HAP-1 (cell line): ENCODE results near the gene TDRD6.

Experiments used
- DNase-seq, 2 experiments: peaks; one replicate each; pipeline ENCODE4 v3.0.0-alpha.2; 2016 to 2020; ENCODE audit warnings: low spot score in 2 of 2
- H3K27me3 ChIP-seq: fragments of 250-450 bp; sonication (Bioruptor Pico); 2 replicates; pipeline ENCODE4 v1.5.1; 2020; ENCODE audit warnings: low read depth, mild to moderate bottlenecking, moderate library complexity
- H3K36me3 ChIP-seq: fragments of 250-450 bp; sonication (Bioruptor Pico); replicated peaks from 2 replicates; pipeline ENCODE4 v1.5.1; 2020; ENCODE audit warnings: mild to moderate bottlenecking
- H3K4me1 ChIP-seq: fragments of 250-450 bp; sonication (Bioruptor Pico); 2 replicates; pipeline ENCODE4 v1.5.1; 2020; ENCODE audit warnings: mild to moderate bottlenecking
- H3K4me3 ChIP-seq: fragments of 250-450 bp; sonication (Bioruptor Pico); 2 replicates; pipeline ENCODE4 v1.5.1; 2020; ENCODE audit warnings: mild to moderate bottlenecking, moderate library complexity
- H3K9me3 ChIP-seq: fragments of 250-450 bp; sonication (Bioruptor Pico); 2 replicates; pipeline ENCODE4 v1.5.1; 2020; ENCODE audit warnings: mild to moderate bottlenecking, moderate library complexity
- in situ Hi-C: fragments of 300-500 bp; cut with MboI; formaldehyde crosslinking; loops from 3 replicates; pipeline ENCODE4 v1.14.3; 2020; ENCODE audit warnings: low sequenced_read_pairs, inconsistent platforms, mixed read lengths

Gene TDRD6

DNA sequence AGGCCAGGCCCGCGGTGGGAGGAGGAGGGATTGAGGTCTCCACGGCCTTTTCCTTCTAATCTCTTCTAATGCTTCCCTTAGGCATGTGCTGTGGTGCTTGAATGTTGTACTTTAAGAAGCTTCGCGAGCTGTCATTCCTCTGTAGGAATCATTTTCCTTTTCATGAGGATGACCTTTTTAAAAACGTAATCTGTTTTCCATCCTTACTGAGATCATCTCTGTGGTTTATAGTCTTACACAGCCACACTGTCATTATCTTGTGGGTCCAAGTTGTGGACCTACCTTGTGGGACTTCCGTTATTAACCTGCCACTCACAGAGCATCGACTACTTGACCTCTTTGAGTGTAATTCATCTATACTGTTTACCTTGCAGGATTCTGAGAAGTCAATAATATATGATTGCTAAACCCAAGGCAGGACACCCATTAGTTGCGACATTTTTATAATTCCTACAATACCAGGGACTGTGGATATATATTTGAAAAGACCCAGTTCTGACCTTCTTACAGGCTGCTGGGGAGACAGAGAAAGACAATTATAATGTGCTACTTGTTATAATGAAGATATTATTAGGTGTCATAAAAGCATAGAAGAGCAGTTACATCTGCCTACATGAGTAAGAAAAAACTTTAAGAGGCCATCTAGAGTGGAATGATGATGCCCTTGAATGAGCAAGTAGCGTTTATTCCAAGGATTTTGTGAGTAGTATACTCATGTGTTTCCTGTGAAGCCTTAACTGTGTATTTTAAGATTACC is 34.1 kb upstream of the TDRD6 start:
- Histone ChIP-seq H3K9me3 (no peaks in the 10 kb centered on the region), H3K4me1 (peaks cover 11% of the 10 kb centered on the region), H3K4me3 (peak overlapping the region; percentile 82), H3K27me3 (no peaks in the 10 kb centered on the region), H3K36me3 (no peaks in the 10 kb centered on the region)
- in situ Hi-C loops: no loop called here
- no peak for DNase-seq

DNA sequence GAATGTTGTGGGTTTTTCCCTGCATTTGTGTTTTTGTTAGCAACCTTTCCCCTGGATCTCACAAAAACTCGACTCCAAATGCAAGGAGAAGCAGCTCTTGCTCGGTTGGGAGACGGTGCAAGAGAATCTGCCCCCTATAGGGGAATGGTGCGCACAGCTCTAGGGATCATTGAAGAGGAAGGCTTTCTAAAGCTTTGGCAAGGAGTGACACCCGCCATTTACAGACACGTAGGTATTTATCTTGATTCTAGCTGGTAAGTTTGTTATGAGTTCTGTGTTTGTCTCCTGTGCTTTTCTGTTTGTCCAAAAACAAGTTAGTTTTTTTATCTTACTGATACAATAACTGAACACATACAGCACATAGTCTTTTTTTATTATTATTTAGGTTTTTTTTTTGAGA is 31.9 kb upstream of the TDRD6 start:
- Histone ChIP-seq H3K9me3 (no peaks in the 10 kb centered on the region), H3K4me1 (peaks cover 10% of the 10 kb centered on the region), H3K4me3 (no peak overlapping the region), H3K27me3 (no peaks in the 10 kb centered on the region), H3K36me3 (no peaks in the 10 kb centered on the region)
- DNase-seq: peak; percentile 51 to 69
- in situ Hi-C loops: no loop called here

DNA sequence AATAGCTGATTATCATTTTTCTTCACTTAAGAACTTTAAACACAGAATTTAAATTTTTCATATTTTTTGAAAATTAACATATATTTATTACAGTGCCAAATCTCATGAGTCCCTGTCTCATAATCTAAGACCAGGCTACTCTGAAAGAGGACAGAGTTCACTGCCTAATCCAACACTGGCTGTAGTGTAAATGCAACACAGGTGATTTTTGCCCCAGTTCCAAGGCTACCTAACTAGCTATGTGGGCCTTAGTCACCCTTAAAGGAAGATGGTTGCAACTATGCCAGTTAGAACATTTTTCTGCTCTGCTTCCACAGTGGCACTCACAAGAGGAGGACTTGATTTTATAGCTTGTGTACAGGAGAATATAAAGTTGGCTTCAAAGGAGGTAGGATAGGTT is 30.0 kb upstream of the TDRD6 start:
- Histone ChIP-seq H3K4me1 (peaks cover 7% of the 10 kb centered on the region; the same call in 1 of the 2 replicates), H3K36me3 (no peaks in the 10 kb centered on the region), H3K9me3 (no peaks in the 10 kb centered on the region), H3K4me3 (no peak overlapping the region), H3K27me3 (no peaks in the 10 kb centered on the region)
- in situ Hi-C loops: no loop called here
- no peak for DNase-seq

- Histone ChIP-seq H3K9me3 (no peaks in the 10 kb centered on the region), H3K36me3 (no peaks in the 10 kb centered on the region), H3K27me3 (no peaks in the 10 kb centered on the region), H3K4me1 (no peaks in the 10 kb centered on the region), H3K4me3 (no peak overlapping the region)
- in situ Hi-C loops: no loop called here
- DNase-seq: no peak
Observed at GRCh38 chr6:46661483-46661882, 26.2 kb upstream of the TDRD6 start.

- Histone ChIP-seq H3K4me1 (no peaks in the 10 kb centered on the region), H3K27me3 (no peaks in the 10 kb centered on the region), H3K36me3 (no peaks in the 10 kb centered on the region), H3K9me3 (no peaks in the 10 kb centered on the region), H3K4me3 (no peak overlapping the region)
- in situ Hi-C loops: no loop called here
- DNase-seq: no peak
Observed at GRCh38 chr6:46667377-46667776, 20.3 kb upstream of the TDRD6 start.

- in situ Hi-C loops: no loop called here
- H3K27me3 ChIP-seq: no peaks in the 10 kb centered on the region
- no peaks in the 10 kb centered on the region for H3K4me1 ChIP-seq
- no peak overlapping the region for H3K4me3 ChIP-seq
- no peaks in the 10 kb centered on the region for H3K36me3 ChIP-seq
- DNase-seq: no peak
- no peaks in the 10 kb centered on the region for H3K9me3 ChIP-seq
Observed at GRCh38 chr6:46674410-46674809, 13.3 kb upstream of the TDRD6 start.

DNA sequence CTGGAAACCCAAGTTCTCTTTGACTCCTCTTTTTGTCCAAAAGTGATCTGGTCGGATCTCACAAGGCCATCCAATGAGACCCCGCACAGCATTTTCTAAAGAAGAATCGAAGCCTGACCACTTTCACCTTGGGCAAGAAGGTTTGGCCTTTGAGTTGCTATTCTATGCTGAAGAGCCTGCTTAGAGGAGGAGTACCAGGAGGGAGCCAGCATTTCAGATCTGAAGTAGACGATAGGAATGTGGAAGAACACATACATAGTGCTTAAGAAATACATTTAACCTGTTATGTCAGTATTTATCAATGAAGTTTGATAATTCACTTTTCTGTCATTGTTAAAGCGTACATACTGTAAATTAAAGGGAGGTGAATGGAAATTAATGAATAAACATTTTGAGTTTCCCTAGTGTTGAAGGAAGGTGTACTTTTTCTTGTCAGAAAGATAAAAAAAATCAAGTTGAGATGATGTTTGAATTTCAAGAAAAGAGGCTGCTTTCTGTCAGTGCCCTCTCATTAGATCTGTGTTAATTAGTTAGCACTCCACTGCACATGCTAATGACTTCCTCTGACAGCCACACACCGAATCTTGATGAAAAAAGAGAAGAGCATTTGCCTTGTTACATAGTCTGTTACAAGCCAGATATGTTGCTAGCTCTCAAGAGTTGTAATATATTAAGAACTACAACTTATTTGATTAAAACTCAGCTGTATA is 10.9 kb upstream of the TDRD6 start:
- H3K36me3 ChIP-seq: no peaks in the 10 kb centered on the region
- in situ Hi-C loops: no loop called here
- H3K4me1 ChIP-seq: no peaks in the 10 kb centered on the region
- no peak overlapping the region for H3K4me3 ChIP-seq
- no peaks in the 10 kb centered on the region for H3K27me3 ChIP-seq
- DNase-seq: no peak
- H3K9me3 ChIP-seq: no peaks in the 10 kb centered on the region

DNA sequence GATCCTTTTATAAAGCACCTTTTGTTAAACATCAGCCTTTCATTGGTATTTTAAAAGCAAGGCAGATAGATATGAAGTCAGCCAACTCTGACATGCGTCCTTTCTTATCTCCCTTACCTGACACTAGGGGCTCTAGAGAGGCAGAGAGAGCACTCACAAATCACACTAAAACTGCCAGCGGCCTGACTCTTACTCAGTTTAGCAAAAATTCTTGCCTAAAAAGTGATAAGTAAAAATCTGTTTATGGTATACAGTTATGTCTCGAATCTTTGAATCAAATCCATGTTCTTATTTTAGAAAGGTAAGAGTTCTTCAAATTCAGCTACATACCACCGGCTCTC is 10.4 kb upstream of the TDRD6 start:
- H3K27me3 ChIP-seq: no peaks in the 10 kb centered on the region
- in situ Hi-C loops: no loop called here
- H3K9me3 ChIP-seq: no peaks in the 10 kb centered on the region
- no peaks in the 10 kb centered on the region for H3K36me3 ChIP-seq
- no peak overlapping the region for H3K4me3 ChIP-seq
- peak in 1 of 2 experiments; percentile 9 for DNase-seq
- H3K4me1 ChIP-seq: no peaks in the 10 kb centered on the region

DNA sequence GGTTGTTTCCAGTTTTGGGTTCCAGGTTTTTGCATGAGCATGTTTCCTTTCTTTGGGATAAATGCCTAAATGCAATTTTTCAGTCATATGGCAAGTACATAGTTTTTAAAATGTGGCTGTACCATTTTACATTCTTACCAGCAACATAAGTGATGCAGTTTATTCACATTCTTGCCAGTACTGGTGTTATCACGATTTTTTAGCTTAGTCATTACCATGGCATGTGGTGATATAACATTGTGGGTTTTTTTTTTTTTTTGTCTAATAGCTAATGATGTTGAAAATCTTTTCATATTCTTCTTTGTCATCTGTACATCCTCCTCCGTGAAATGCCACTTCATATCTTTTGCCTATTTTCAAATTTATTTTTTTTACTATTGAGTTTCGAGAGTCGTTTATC is 2.9 kb upstream of the TDRD6 start:
- in situ Hi-C loops: no loop called here
- DNase-seq: no peak
- Histone ChIP-seq H3K4me3 (no peak overlapping the region), H3K4me1 (no peaks in the 10 kb centered on the region), H3K36me3 (no peaks in the 10 kb centered on the region), H3K27me3 (no peaks in the 10 kb centered on the region), H3K9me3 (no peaks in the 10 kb centered on the region)

DNA sequence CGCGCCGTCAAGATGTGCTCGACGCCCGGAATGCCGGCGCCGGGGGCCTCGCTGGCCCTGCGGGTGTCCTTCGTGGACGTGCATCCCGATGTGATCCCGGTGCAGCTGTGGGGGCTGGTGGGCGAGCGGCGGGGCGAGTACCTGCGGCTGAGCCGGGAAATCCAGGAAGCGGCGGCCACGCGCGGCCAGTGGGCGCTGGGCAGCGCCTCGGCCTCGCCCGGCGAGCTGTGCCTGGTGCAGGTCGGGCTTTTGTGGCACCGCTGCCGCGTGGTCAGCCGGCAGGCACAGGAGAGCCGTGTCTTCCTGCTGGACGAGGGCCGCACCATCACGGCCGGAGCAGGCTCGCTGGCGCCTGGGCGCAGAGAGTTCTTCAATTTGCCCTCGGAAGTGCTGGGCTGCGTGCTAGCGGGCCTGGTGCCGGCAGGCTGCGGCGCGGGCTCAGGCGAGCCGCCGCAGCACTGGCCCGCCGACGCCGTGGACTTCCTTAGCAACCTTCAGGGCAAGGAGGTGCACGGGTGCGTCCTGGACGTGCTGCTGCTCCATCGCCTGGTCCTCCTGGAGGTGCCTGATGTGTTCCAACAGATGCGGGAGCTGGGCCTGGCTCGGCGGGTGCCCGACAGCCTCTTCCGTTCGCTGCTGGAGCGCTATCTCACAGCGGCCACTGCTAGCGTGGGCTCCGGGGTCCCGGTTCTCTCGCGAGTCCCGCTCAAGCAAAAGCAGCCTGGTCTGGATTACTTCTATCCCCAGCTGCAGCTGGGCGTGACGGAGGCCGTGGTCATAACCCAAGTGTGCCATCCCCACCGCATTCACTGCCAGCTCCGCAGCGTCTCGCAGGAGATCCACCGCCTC is 656 bp downstream of the TDRD6 start:
- Histone ChIP-seq H3K4me3 (no peak overlapping the region), H3K9me3 (no peaks in the 10 kb centered on the region), H3K36me3 (no peaks in the 10 kb centered on the region), H3K27me3 (no peaks in the 10 kb centered on the region), H3K4me1 (no peaks in the 10 kb centered on the region)
- no peak for DNase-seq
- in situ Hi-C loops: no loop called here

DNA sequence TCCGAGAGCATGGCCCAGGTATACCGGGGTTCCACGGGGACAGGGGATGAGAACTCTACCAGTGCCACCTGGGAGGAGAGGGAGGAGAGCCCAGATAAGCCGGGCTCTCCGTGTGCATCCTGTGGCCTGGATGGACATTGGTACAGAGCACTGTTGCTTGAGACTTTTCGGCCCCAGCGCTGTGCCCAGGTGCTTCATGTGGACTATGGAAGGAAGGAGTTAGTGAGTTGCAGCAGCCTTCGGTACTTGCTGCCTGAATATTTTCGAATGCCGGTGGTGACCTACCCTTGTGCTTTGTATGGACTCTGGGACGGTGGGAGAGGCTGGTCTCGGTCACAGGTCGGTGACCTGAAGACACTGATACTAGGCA is 1.3 kb downstream of the TDRD6 start:
- no peak overlapping the region for H3K4me3 ChIP-seq
- H3K36me3 ChIP-seq: no peaks in the 10 kb centered on the region
- no peak for DNase-seq
- H3K27me3 ChIP-seq: no peaks in the 10 kb centered on the region
- no peaks in the 10 kb centered on the region for H3K4me1 ChIP-seq
- in situ Hi-C loops: no loop called here
- no peaks in the 10 kb centered on the region for H3K9me3 ChIP-seq

- no peaks in the 10 kb centered on the region for H3K27me3 ChIP-seq
- DNase-seq: no peak
- H3K9me3 ChIP-seq: no peaks in the 10 kb centered on the region
- no peak overlapping the region for H3K4me3 ChIP-seq
- in situ Hi-C loops: no loop called here
- no peaks in the 10 kb centered on the region for H3K36me3 ChIP-seq
- H3K4me1 ChIP-seq: no peaks in the 10 kb centered on the region
Observed at GRCh38 chr6:46689657-46690056, 2.0 kb downstream of the TDRD6 start.

DNA sequence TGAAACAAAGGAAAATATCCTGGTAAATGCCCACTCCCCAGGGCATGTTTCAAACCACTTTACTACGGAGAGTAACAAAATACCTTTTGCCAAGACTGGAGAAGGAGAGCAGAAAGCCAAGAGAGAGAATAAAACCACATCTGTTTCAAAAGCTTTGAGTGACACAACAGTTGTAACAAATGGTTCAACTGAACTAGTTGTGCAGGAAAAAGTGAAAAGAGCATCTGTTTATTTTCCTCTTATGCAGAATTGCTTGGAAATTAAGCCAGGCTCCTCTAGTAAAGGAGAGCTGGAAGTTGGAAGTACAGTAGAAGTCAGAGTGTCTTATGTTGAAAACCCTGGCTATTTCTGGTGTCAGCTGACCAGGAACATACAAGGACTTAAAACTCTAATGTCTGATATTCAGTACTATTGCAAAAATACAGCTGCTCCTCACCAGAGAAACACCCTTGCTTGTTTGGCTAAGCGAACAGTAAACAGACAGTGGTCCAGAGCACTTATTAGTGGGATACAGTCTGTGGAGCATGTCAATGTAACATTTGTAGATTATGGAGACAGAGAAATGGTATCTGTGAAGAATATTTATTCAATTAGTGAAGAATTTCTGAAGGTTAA is 2.6 kb downstream of the TDRD6 start:
- no peaks in the 10 kb centered on the region for H3K4me1 ChIP-seq
- in situ Hi-C loops: no loop called here
- H3K4me3 ChIP-seq: no peak overlapping the region

More for the DNA sequence above, 2.6 kb downstream of the TDRD6 start:
- no peak for DNase-seq
- Histone ChIP-seq H3K36me3 (no peaks in the 10 kb centered on the region), H3K27me3 (no peaks in the 10 kb centered on the region), H3K9me3 (no peaks in the 10 kb centered on the region)
